ENCODE measurements around the gene MOCS1. TPM values are rescaled to one million over a fixed set of nuclear protein-coding genes. Genes with fewer than 3 reads are reported as not detected.

The MOCS1 gene
- total RNA-seq, 1 donor: 25.3 TPM

Other genes with a start within 250 kb of the MOCS1 start
- 0.88 and 1.4 TPM in 2 replicates for gene KIF6, start 209.1 kb downstream of the MOCS1 start, total RNA-seq
- 29.0 and 46.9 TPM in 2 replicates for gene DAAM2, start 142.1 kb downstream of the MOCS1 start, total RNA-seq